ENCODE measurements around the gene FLNC. TPM values are rescaled to one million over a fixed set of nuclear protein-coding genes. Genes with fewer than 3 reads are reported as not detected.

FLNC gene
- total RNA-seq, 1 donor from 2014 or later, result 6.7 TPM

- H3K4me2 ChIP-seq, result no peak overlapping the region
- H3K9me3 Mint-ChIP-seq, result peaks cover 18% of the 10 kb centered on the region
- no peak overlapping the region for H2AFZ ChIP-seq (replicated peaks)
- H3K4me1 Mint-ChIP-seq, result peaks cover 3% of the 10 kb centered on the region
- peaks cover 4% of the 10 kb centered on the region for H3K9me3 ChIP-seq (ENCODE audit: low read depth)
- no peaks in the 10 kb centered on the region for H3K36me3 ChIP-seq
- H3K79me2 ChIP-seq (ENCODE audit: low read depth), result no peaks in the 10 kb centered on the region
- no peaks in the 10 kb centered on the region for H4K20me1 ChIP-seq (ENCODE audit: low read depth)
- peaks cover 5% of the 10 kb centered on the region for H3K4me1 ChIP-seq
- no peak overlapping the region for H3K27ac ChIP-seq
- TF ChIP-seq EZH2 (IDR thresholded peaks at IDR 0.05), result no peak
- no peak for TF ChIP-seq CTCF (IDR thresholded peaks at IDR 0.05)
- TF ChIP-seq EZH2phosphoT487 (IDR thresholded peaks at IDR 0.05), result no peak
- DNase-seq (ENCODE audit: low spot score), result no peak
- H3K9ac ChIP-seq, result no peak overlapping the region
- H3K4me3 ChIP-seq, result no peak overlapping the region
- H3K4me3 Mint-ChIP-seq, result no peak overlapping the region
- peaks cover 4% of the 10 kb centered on the region for H3K36me3 Mint-ChIP-seq
- H3F3A ChIP-seq (ENCODE audit: low read depth), result peaks cover 13% of the 10 kb centered on the region
- H3K27ac Mint-ChIP-seq, result no peak overlapping the region
- H3K27me3 Mint-ChIP-seq (ENCODE audit: insufficient read depth, low read depth), result peaks cover 6% of the 10 kb centered on the region
- no peaks in the 10 kb centered on the region for H3K27me3 ChIP-seq
These were observed 48.4 kb upstream of the FLNC start for GRCh38 chr7:128781851-128782250.

GRCh38 chr7:128783143-128783861 is 46.9 kb upstream of the FLNC start:
- Mint-ChIP-seq H3K9me3 (peaks cover 6% of the 10 kb centered on the region), H3K27ac (peak overlapping the region; percentile 47), H3K27me3 (ENCODE audit: insufficient read depth, low read depth) (peaks cover 6% of the 10 kb centered on the region), H3K36me3 (no peaks in the 10 kb centered on the region), H3K4me3 (no peak overlapping the region), H3K4me1 (peaks cover 3% of the 10 kb centered on the region)
- Histone ChIP-seq H4K20me1 (ENCODE audit: low read depth) (no peaks in the 10 kb centered on the region), H3K79me2 (ENCODE audit: low read depth) (no peaks in the 10 kb centered on the region), H3F3A (ENCODE audit: low read depth) (peaks cover 13% of the 10 kb centered on the region), H3K27me3 (no peaks in the 10 kb centered on the region), H3K27ac (no peak overlapping the region), H3K36me3 (no peaks in the 10 kb centered on the region), H3K4me3 (peak overlapping the region; percentile 39), H3K9ac (no peak overlapping the region), H3K4me2 (peak overlapping the region; percentile 77), H3K4me1 (peaks cover 5% of the 10 kb centered on the region), H2AFZ (replicated peaks) (peak overlapping the region; percentile 86), H3K9me3 (ENCODE audit: low read depth) (no peaks in the 10 kb centered on the region)
- peak; percentile 68 for DNase-seq (ENCODE audit: low spot score)
- no peak for TF ChIP-seq CTCF (IDR thresholded peaks at IDR 0.05)
- TF ChIP-seq EZH2 (IDR thresholded peaks at IDR 0.05), result no peak
- no peak for TF ChIP-seq EZH2phosphoT487 (IDR thresholded peaks at IDR 0.05)

- Histone ChIP-seq H3K27ac (no peak overlapping the region), H3K36me3 (no peaks in the 10 kb centered on the region), H3K79me2 (ENCODE audit: low read depth) (no peaks in the 10 kb centered on the region), H3K4me1 (peaks cover 16% of the 10 kb centered on the region), H3K27me3 (no peaks in the 10 kb centered on the region), H2AFZ (replicated peaks) (no peak overlapping the region), H3K9me3 (ENCODE audit: low read depth) (no peaks in the 10 kb centered on the region), H3F3A (ENCODE audit: low read depth) (peaks cover 30% of the 10 kb centered on the region), H3K4me3 (no peak overlapping the region), H3K9ac (no peak overlapping the region), H3K4me2 (no peak overlapping the region), H4K20me1 (ENCODE audit: low read depth) (no peaks in the 10 kb centered on the region)
- H3K4me3 Mint-ChIP-seq, result no peak overlapping the region
- DNase-seq (ENCODE audit: low spot score), result no peak
- H3K27ac Mint-ChIP-seq, result no peak overlapping the region
- H3K4me1 Mint-ChIP-seq, result peaks cover 18% of the 10 kb centered on the region
- TF ChIP-seq EZH2 (IDR thresholded peaks at IDR 0.05), result no peak
- no peak for TF ChIP-seq CTCF (IDR thresholded peaks at IDR 0.05)
- TF ChIP-seq EZH2phosphoT487 (IDR thresholded peaks at IDR 0.05), result no peak
- no peaks in the 10 kb centered on the region for H3K36me3 Mint-ChIP-seq
- peaks cover 3% of the 10 kb centered on the region for H3K9me3 Mint-ChIP-seq
- H3K27me3 Mint-ChIP-seq (ENCODE audit: insufficient read depth, low read depth), result peaks cover 12% of the 10 kb centered on the region
These were observed 44.5 kb upstream of the FLNC start for GRCh38 chr7:128785738-128786137.
